Colon (tissue), 2 donors: Measurements from ENCODE around the gene NOC2L.

Experiments
- FAIRE-seq: peaks from 2 replicates; lab custom pipeline; 2012; peaks lifted over from hg19 to GRCh38; lab: Jason Lieb, UNC
- donor health status: control.
- donor health status: control.

The NOC2L gene

DNA sequence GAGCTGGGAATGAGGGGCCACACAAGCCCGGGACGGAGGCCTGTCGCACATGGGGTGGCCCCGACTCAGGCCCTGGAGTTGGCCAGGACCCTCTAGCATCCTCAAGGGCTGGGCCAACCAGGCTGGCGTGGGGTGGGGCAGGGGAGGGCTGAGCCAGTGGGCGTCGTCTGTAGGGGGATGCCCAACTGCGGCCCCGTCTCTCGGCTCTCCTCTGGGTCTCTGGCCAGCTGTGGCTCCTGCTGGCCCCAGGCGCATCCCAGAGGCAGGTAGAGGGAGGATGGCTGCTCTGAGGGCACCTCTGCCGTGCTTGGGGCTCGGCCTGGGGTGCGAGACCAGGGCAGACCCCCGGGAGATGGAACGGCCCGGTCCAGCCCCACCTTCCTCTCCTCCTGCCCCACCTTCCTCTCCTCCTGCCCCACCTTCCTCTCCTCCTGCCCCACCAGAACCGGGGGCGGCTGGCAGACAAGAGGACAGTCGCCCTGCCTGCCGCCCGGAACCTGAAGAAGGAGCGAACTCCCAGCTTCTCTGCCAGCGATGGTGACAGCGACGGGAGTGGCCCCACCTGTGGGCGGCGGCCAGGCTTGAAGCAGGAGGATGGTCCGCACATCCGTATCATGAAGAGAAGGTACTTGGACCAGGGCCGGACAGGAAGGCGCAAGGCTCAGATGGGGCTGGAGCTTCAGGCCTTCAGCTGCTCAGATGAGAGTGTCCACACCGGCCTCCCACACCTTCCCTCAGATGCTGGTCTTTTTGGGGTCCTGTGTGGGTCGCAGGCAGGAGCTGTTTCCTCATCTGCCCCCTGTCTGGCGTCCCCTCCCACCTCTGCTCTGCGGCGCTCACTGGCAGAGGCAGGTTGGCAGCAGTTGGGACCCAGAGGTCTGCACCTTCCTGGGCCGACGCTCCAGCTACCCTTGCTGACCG lies 29.1 kb downstream of the NOC2L start:
- FAIRE-seq = no peak

DNA sequence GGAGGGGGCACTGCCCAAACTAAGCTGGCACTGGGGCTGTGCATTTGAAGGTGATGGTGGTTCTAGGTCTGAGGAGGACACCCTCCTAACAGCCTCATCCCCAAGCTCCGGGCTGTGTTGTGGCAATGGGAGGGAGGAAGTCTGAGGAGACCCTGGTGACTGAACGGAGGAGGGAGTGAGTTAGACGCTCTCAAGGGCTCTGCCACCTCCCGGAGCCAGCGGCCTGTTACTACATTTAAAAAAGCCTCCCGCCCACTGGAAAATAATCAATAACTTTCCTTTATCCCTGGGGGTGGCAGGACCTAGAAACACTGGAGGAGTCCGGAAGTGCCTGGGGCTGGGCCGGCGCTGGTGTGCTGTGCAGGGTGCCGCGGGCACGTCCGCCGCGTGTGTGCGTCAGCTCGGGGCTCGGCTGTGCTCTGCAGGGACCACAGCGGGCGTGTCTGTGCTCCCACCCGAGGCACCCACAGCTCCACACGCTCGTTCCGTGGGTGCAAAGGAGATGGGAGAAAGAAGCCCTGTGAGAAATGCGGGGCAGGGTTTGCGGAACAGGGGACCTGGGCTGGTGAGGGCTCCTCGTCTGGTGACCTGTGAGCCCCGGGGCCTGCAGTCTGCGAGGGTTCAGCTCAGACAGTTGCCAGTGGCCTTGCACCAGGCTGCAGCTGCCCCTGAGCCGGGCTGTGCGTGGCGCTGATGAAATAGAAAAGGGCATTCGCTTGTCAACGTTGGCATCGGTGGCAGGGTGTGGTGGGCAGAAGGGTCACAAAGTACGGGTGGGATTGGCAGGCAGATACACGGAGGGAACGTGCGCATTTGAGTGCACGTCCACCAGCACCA lies 30.0 kb downstream of the NOC2L start:
- no peak for FAIRE-seq

- FAIRE-seq = no peak
Measured at GRCh38 chr1:927748-928147, 31.3 kb downstream of the NOC2L start.

DNA sequence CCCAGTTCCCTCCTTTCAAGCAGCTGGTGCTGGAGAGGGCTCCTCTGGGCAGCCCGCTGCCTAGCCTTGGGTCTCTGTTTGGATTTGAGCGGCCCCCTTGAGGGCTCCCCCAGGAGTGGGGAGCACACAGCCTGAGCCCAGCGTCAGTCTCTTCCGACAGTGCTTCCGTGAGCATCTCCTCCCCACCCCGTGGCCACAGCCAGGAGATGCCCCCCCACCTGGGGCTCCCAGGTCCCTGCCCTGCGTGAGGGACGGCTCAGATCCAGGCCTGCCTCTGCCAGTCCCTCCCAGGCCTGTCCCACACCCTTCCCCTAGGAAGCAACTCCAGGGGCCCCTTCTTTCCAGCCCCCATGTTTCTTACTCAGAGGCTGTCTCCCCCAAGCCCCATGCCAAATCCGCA lies 31.8 kb downstream of the NOC2L start:
- no peak for FAIRE-seq

DNA sequence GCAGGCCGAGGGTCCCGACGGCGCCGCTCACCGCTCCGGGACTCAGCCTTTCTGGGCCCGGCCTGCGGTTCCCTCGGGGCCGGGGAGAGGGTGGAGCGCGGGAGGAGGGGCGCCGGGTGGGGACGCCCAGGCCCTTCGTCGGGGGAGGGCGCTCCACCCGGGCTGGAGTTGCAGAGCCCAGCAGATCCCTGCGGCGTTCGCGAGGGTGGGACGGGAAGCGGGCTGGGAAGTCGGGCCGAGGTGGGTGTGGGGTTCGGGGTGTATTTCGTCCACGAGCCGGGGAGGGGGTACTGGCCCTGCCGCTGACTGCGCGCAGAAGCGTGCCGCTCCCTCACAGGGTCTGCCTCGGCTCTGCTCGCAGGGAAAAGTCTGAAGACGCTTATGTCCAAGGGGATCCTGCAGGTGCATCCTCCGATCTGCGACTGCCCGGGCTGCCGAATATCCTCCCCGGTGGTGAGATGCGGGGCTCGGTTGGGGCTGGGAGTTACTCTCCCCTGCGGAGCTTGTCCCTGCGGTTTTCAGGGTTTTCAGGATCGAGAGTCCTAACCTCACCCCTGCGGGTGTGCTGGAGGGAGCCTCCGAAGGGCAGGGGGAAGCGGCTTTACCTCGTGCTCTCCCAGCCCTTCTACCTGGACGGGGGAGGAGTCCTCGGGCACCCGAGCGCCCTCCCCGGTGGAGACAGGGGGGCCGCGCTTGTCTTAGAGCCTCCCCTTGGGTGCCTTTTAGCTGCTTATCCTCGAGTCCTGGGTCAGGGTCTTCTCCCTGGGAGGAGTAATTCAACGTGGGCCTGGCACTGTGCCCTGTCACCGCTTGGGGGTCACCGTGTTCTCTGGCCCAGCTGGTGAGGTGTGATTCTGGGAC lies 33.3 kb downstream of the NOC2L start:
- no peak for FAIRE-seq

- no peak for FAIRE-seq
Measured at GRCh38 chr1:924656-925560, 34.1 kb downstream of the NOC2L start.

- FAIRE-seq = no peak
Measured at GRCh38 chr1:923991-924655, 34.9 kb downstream of the NOC2L start.

DNA sequence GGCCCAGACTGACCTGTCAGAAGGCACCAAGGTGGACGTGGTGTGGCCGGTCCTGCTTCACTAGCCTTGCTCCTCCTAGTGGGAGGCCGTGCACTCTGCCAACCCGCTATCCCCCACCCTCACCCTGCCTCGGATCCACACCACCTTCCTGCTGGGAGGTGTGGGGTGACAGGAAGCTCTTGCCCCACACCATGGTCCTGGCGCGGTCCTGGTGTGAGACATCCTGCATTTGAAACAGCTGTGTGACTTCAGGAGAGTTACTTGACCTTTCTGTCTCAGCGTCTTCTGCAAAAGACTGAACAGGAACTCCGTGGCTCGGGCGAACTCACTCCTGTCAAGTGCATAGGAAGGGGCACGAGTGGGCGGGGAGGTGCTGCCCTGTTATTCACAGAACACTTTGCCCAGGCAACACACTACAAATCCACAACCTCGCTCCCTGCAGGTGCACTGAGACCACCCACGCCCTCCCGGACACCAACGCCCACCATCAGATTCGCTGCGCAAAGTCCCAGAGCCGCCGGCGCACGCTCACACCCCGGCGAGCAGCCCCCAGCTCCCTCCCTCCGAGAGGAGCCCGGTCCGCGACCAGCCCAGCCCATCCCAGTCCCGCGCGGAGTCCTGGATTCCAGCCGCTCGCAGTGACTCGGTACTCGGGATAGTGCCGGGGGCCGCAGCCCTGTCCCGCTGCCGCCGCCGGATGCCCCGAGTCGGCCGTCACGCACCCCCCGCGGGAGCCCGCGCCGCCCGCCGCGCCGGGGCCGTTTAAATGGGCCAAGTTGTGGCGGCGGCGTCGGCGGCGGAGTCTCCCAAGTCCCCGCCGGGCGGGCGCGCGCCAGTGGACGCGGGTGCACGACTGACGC lies 35.7 kb downstream of the NOC2L start, which contains the start of gene SAMD11:
Gene SAMD11, plus strand, starts transcription at position 793 of the 860 bp plus-strand sequence. CDS start 509 bp downstream, outside the sequence.
- FAIRE-seq = no peak

DNA sequence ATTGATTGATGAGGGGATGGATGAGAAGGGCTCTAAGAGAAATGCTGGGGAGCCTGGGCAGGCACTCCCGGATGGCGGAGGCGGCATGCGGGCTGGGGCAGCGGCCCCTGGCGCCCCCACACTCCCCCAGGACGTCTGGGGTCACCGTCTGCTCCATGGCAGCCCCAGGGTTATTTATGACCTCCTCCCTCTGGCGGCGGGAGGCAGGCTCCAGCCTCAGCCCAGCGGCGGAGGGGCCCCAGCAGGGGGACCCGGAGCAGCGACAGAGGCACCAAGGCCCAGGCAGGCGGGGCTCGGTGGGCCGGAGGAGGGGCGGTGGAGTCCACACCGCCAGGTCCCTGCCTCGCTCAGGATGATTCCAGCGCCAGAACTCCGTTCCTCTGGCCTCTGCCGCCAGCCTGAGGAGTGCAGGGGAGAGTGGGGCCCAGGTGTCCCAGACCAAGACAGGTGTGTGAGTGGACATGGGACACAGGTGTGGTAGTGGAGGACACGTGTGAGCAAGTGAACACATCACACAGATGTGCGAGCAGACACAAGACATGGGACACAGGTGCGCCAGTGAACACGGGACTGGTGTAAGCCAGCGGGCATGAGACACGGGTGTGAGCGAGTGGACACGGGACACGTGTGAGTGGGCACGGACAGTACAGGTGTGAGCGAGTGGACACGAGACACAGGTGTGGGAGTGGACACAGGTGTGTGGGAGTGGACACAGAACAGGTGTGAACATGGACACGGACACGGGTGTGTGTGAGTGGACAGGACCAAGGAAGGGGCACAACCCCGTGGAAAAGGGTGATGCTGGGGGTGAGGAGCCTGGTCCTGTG lies 37.8 kb downstream of the NOC2L start:
- no peak for FAIRE-seq

DNA sequence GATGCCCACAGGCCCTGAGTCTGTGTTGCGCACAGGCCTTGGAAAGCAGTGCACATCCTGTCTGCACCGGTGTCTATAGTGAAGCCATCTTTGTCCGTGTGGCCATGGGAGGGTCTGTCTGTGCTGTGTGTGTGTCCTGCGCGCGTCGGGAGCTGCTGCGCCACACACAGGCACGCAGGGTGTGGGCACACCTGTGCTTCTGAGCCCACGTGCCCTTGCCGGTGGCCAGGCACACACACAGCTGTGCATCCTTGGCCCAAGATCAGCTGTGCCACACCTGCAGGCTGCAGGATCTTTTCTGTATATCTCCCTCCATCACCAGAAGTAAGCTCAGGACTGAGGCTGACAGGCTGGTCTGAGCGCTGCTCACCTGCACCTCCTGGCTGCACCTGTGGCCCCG lies 38.5 kb downstream of the NOC2L start:
- FAIRE-seq = no peak

- FAIRE-seq = no peak
Measured at GRCh38 chr1:920010-920409, 39.0 kb downstream of the NOC2L start.

- FAIRE-seq = no peak
Measured at GRCh38 chr1:919271-919872, 39.7 kb downstream of the NOC2L start.

DNA sequence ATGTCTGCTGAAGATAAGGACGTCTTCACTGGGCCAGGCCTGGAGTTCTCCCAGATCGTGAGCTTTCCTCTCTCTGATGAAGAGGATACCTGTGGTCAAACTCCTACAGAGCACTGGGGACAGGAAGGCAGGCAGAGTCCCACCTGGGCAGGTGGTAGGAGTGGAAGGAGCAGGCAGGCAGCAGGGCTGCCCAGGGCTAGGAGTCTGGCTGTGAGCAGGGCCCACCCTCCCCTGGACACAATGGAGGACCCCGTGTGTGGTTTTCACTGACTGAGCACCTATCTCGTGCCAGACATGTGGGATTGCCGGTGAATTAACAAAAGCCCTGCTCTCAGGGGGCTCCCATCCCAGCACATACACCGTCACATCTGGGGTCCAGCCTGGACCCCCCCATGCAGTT lies 40.2 kb downstream of the NOC2L start:
- FAIRE-seq = no peak

GRCh38 chr1:918353-918752 lies 40.7 kb downstream of the NOC2L start:
- FAIRE-seq = no peak

DNA sequence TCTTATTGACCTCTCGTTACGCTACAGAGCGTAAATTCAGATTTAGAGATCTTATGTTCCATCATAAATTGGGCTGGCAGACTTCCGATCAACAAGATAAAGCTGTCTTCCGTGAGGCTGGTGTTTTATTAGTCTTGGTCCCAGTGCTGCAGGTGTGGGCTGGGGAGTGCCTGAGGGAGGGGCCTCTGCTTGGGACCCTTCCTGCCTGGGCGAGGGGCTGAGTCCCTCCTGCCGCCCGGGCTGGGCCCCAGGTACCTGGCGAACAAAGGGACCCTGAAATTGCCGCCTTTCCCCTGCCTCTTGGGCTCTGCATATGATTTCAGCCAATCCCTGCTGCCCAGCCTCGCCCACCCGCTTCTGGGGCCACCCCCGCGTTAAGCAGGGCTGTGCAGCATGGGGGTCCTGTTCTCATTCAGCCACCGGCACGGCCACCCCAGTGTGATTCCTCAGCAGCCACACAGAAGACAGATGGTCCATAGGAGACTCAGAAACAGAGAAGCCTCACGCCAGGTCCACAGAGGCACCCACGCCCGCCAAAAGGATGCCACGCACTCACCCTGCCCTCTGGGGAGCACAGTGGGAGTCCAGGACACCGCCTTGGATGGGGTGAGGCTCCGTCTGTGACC lies 41.5 kb downstream of the NOC2L start:
- FAIRE-seq = no peak

DNA sequence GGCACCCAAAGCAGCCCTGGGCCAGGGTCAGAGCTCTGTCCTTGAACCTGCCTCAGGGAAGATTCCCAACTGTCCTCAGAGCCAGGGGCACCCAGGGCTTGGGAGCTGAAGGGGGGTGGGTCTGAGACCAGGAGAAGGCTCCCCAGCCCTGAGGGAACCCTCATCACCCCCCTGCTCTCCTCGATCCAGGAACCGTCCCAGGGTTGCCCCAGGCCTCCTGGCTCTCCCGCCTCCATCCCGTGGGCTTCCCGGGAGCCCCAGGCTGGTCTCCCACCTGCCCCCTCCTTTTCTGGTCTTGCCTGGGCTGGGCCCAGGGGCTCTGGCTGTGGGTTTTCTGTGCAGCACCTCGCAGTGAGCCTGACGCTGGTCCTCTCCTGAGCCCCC lies 42.0 kb downstream of the NOC2L start:
- no peak for FAIRE-seq

DNA sequence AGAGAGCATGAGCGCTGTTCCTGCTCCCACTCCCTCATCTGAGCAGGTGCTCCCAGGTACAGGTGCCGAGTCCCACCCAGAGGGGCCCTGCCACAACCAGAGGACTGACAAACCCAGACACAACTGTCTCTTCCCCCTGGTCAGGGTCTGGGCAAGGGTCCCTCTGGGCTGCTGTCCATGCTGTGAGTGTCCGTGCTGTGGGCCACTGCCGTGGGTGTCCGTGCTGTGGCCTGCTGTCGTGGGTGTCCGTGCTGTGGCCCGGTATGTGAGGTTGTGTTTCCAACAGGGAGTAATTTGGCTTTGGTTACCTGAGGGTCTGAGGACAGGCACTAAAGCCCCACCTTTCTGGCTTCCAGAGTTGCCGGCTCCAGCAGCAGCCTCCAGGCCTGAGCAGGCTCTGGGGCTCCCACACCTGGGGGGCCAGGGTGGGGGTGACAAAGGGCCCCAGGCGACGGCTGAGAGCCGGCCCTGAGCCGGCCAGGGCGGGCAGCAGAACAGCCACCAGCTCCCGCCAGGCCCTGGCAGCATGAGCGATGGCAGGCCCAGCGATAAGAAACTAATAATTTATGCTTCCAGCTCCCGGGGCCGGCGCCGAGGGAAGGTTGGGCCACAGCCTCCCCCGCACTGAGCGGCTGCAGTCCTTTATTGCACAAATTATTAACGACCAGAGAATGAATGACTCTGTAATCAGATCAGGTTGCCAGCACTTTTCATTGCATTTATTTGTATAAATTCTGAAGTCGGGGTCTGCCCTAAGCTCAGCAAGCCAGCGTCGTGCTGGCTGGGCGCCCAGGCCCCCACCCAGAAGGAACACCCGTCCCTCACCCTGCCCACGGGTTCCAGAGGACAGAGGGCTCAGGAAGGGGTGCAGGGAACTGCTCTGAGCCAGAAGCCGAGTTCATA lies 42.6 kb downstream of the NOC2L start:
- FAIRE-seq = no peak
